Activated CD4-positive, alpha-beta memory T cell treated with anti-CD3 and anti-CD28 coated beads for 36 hours (primary cell): Measurements from ENCODE around the gene FGFBP3. TPM values are rescaled to one million over a fixed set of nuclear protein-coding genes. Genes with fewer than 3 reads are reported as not detected.
A peak's percentile ranks its signal among the peaks of the same experiment; 100 is the strongest.
"Not testable (repeated sequence)": the region's sequence is repeated elsewhere in the genome, so short reads cannot be mapped to it uniquely, and the experiment has no call there.

Experiments used
- CTCF ChIA-PET: fragments of 350-600 bp; sonication (Branson Sonifier 250); formaldehyde crosslinking; loops from one replicate; lab custom pipeline; 2021; ENCODE audit warnings: antibody characterized with exemption, inconsistent platforms; lab: Charles Lee
- POLR2A ChIA-PET: fragments of 350-600 bp; sonication (Branson Sonifier 250); formaldehyde crosslinking; loops from one replicate; lab custom pipeline; 2021; ENCODE audit warnings: antibody characterized with exemption; lab: Charles Lee
- DNase-seq: peaks from one replicate; pipeline ENCODE4 v3.0.0-alpha.2; 2020
- H3K27ac Mint-ChIP-seq: one replicate; pipeline ENCODE4 v1.8.0; 2021; ENCODE audit warnings: mixed read lengths
- H3K27me3 Mint-ChIP-seq: one replicate; pipeline ENCODE4 v1.8.0; 2021; ENCODE audit warnings: mixed read lengths
- H3K36me3 Mint-ChIP-seq: one replicate; pipeline ENCODE4 v1.8.0; 2021; ENCODE audit warnings: mixed read lengths
- H3K4me1 Mint-ChIP-seq: one replicate; pipeline ENCODE4 v1.8.0; 2021; ENCODE audit warnings: low read depth, mixed read lengths
- H3K4me3 Mint-ChIP-seq: one replicate; pipeline ENCODE4 v1.8.0; 2021; ENCODE audit warnings: mild to moderate bottlenecking, mixed read lengths
- H3K9me3 Mint-ChIP-seq: one replicate; pipeline ENCODE4 v1.8.0; 2021; ENCODE audit warnings: mixed read lengths
- intact Hi-C: fragments of 100-400 bp; cut with micrococcal nuclease; formaldehyde crosslinking; loops from one replicate; pipeline ENCODE4 v1.15.1; 2023
- total RNA-seq, 2 experiments: library from RNA; stranded (reverse); gene quantifications; one replicate each; pipeline ENCODE4 v1.2.3, GENCODE V29; 2021

The FGFBP3 gene
- total RNA-seq, 2 experiments from 2014 or later: 1.2 to 1.6 TPM

GRCh38 chr10:91897421-91897820 lies 11.9 kb downstream of the FGFBP3 start:
- Mint-ChIP-seq H3K27ac (no peak overlapping the region), H3K36me3 (no peaks in the 10 kb centered on the region), H3K27me3 (peaks cover 2% of the 10 kb centered on the region), H3K4me1 (peaks cover 20% of the 10 kb centered on the region), H3K4me3 (no peak overlapping the region), H3K9me3 (no peaks in the 10 kb centered on the region)
- POLR2A ChIA-PET: no interaction called here
- no peak for DNase-seq
- CTCF ChIA-PET: no interaction called here
- intact Hi-C loops: no loop called here

- Mint-ChIP-seq H3K9me3 (no peaks in the 10 kb centered on the region), H3K4me1 (peaks cover 9% of the 10 kb centered on the region), H3K36me3 (no peaks in the 10 kb centered on the region), H3K4me3 (no peak overlapping the region), H3K27ac (no peak overlapping the region), H3K27me3 (peaks cover 2% of the 10 kb centered on the region)
- ChIA-PET CTCF (no interaction called here), POLR2A (no interaction called here)
- intact Hi-C loops: no loop called here
- DNase-seq: no peak
These were observed 13.0 kb downstream of the FGFBP3 start for GRCh38 chr10:91896212-91896756.

- CTCF ChIA-PET, H3K36me3 Mint-ChIP-seq, H3K27ac Mint-ChIP-seq, H3K27me3 Mint-ChIP-seq, H3K4me3 Mint-ChIP-seq, H3K9me3 Mint-ChIP-seq, intact Hi-C loops, H3K4me1 Mint-ChIP-seq: not testable (repeated sequence)
- DNase-seq: peak; percentile 23
- POLR2A ChIA-PET: interaction anchor here (0.6 kb wide), 1 partner anchor 29 kb away, joined by 3 read pairs; the partner anchor contains the start of gene BTAF1
These were observed 15.0 kb downstream of the FGFBP3 start for GRCh38 chr10:91894261-91894685.

GRCh38 chr10:91893051-91893450 lies 16.2 kb downstream of the FGFBP3 start:
- peaks cover 3% of the 10 kb centered on the region for H3K27me3 Mint-ChIP-seq
- intact Hi-C loops: no loop called here
- H3K27ac Mint-ChIP-seq: no peak overlapping the region
- no peak overlapping the region for H3K4me3 Mint-ChIP-seq
- POLR2A ChIA-PET: no interaction called here
- no peaks in the 10 kb centered on the region for H3K36me3 Mint-ChIP-seq
- no peak for DNase-seq
- H3K9me3 Mint-ChIP-seq: no peaks in the 10 kb centered on the region
- CTCF ChIA-PET: interaction anchor here (1.3 kb wide), 1 partner anchor 13 kb away, joined by 5 read pairs; no protein-coding TSS in a partner anchor
- H3K4me1 Mint-ChIP-seq: peaks cover 6% of the 10 kb centered on the region

GRCh38 chr10:91891125-91892001 lies 17.9 kb downstream of the FGFBP3 start:
- peaks cover 3% of the 10 kb centered on the region for H3K27me3 Mint-ChIP-seq
- H3K27ac Mint-ChIP-seq: no peak overlapping the region
- no peak for DNase-seq
- CTCF ChIA-PET: no interaction called here
- POLR2A ChIA-PET: interaction anchor here (0.7 to 1.2 kb wide), 2 partner anchors 17 to 95 kb away, joined by 3 read pairs; no protein-coding TSS in a partner anchor
- H3K4me3 Mint-ChIP-seq: no peak overlapping the region
- H3K36me3 Mint-ChIP-seq: no peaks in the 10 kb centered on the region
- intact Hi-C loops: no loop called here
- peaks cover 14% of the 10 kb centered on the region for H3K4me1 Mint-ChIP-seq
- H3K9me3 Mint-ChIP-seq: no peaks in the 10 kb centered on the region

GRCh38 chr10:91887272-91888076 lies 21.8 kb downstream of the FGFBP3 start:
- Mint-ChIP-seq H3K9me3 (no peaks in the 10 kb centered on the region), H3K27me3 (peaks cover 3% of the 10 kb centered on the region), H3K36me3 (no peaks in the 10 kb centered on the region), H3K27ac (no peak overlapping the region), H3K4me3 (peak overlapping the region; percentile 72), H3K4me1 (peaks cover 8% of the 10 kb centered on the region)
- peak; percentile 34 for DNase-seq
- intact Hi-C loops: no loop called here
- CTCF ChIA-PET: interaction anchor here (0.5 to 1.4 kb wide), 3 partner anchors 18 to 733 kb away, joined by 3 to 7 read pairs (median 3); no protein-coding TSS in a partner anchor
- POLR2A ChIA-PET: interaction anchor here (0.9 kb wide), 1 partner anchor 21 kb away, joined by 3 read pairs; the partner anchor contains the start of gene FGFBP3

GRCh38 chr10:91886954-91887271 lies 22.4 kb downstream of the FGFBP3 start:
- Mint-ChIP-seq H3K4me1 (peaks cover 8% of the 10 kb centered on the region), H3K36me3 (no peaks in the 10 kb centered on the region), H3K9me3 (no peaks in the 10 kb centered on the region), H3K4me3 (peak overlapping the region; percentile 72), H3K27me3 (peaks cover 3% of the 10 kb centered on the region), H3K27ac (no peak overlapping the region)
- intact Hi-C loops: no loop called here
- CTCF ChIA-PET: interaction anchor here (0.8 to 1.4 kb wide), 2 partner anchors 17 to 129 kb away, joined by 3 to 7 read pairs; no protein-coding TSS in a partner anchor
- POLR2A ChIA-PET: interaction anchor here (0.9 kb wide), 1 partner anchor 22 kb away, joined by 3 read pairs; the partner anchor contains the start of gene FGFBP3
- DNase-seq: no peak

- POLR2A ChIA-PET: no interaction called here
- Mint-ChIP-seq H3K4me3 (no peak overlapping the region), H3K4me1 (peaks cover 8% of the 10 kb centered on the region), H3K27me3 (peaks cover 3% of the 10 kb centered on the region), H3K9me3 (peaks cover 6% of the 10 kb centered on the region), H3K36me3 (no peaks in the 10 kb centered on the region), H3K27ac (no peak overlapping the region)
- no peak for DNase-seq
- CTCF ChIA-PET: no interaction called here
- intact Hi-C loops: no loop called here
These were observed 23.8 kb downstream of the FGFBP3 start for GRCh38 chr10:91885362-91886079.

GRCh38 chr10:91884536-91884935 lies 24.8 kb downstream of the FGFBP3 start:
- CTCF ChIA-PET: no interaction called here
- Mint-ChIP-seq H3K4me1 (peaks cover 8% of the 10 kb centered on the region), H3K27me3 (peaks cover 3% of the 10 kb centered on the region), H3K4me3 (no peak overlapping the region), H3K27ac (no peak overlapping the region), H3K36me3 (no peaks in the 10 kb centered on the region), H3K9me3 (peaks cover 6% of the 10 kb centered on the region)
- no peak for DNase-seq
- intact Hi-C loops: no loop called here
- POLR2A ChIA-PET: no interaction called here

- no peak for DNase-seq
- H3K9me3 Mint-ChIP-seq: peaks cover 6% of the 10 kb centered on the region
- CTCF ChIA-PET: no interaction called here
- peaks cover 2% of the 10 kb centered on the region for H3K27me3 Mint-ChIP-seq
- H3K36me3 Mint-ChIP-seq: no peaks in the 10 kb centered on the region
- no peak overlapping the region for H3K27ac Mint-ChIP-seq
- H3K4me1 Mint-ChIP-seq: peaks cover 8% of the 10 kb centered on the region
- POLR2A ChIA-PET: no interaction called here
- intact Hi-C loops: no loop called here
- H3K4me3 Mint-ChIP-seq: no peak overlapping the region
These were observed 25.5 kb downstream of the FGFBP3 start for GRCh38 chr10:91883549-91884444.

GRCh38 chr10:91880310-91880709 lies 29.0 kb downstream of the FGFBP3 start:
- Mint-ChIP-seq H3K4me1 (no peaks in the 10 kb centered on the region), H3K9me3 (peaks cover 6% of the 10 kb centered on the region), H3K27ac (no peak overlapping the region), H3K36me3 (no peaks in the 10 kb centered on the region), H3K4me3 (no peak overlapping the region), H3K27me3 (no peaks in the 10 kb centered on the region)
- ChIA-PET CTCF (interaction anchor here (0.7 to 1.2 kb wide), 2 partner anchors 13 to 245 kb away, joined by 3 to 5 read pairs; no protein-coding TSS in a partner anchor), POLR2A (no interaction called here)
- intact Hi-C loops: no loop called here
- no peak for DNase-seq
